SIG-M5 (cell line): ENCODE measurements around the gene PNPT1.

ENCODE experiments used
- DNase-seq: peaks from one replicate; lab custom pipeline; 2025; lab: John Stamatoyannopoulos, UW

The PNPT1 gene

DNA sequence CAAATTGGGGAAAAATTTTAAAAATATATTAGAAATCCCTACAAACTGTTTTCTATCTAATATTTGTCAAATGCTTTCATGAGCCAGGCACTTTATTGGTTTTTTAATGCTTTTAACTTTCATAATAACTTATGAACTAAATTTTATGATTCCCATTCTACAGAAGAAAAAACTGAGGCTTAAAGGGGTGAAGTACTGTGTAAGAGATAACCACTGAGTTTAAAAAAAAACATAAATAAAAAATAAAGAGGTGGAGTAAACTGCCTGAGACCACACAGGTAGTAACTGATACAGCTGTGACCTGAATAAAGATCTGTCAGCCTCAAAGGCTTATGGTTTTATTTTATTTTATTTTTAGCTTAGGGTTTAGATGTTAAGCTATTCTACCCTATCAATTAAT is 24.7 kb downstream of the PNPT1 start:
- no peak for DNase-seq

DNA sequence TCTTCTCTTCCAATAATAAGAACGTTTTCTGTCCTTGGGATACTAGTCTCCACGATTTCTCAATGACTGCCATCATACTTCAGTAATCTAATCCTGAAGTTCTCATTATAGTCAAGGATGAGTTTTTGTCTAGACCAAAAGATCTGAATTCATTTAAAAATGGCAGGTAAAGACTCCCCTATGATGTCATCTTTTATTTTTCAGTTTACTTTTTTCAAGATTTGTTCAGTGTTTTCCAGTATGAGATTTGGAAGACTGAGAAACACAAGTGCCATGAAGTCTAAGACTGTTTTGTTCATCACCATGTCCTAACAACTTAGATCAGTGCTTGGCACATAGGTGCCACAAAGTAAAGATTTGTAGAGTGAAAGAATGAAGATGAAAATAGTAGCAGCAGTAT is 40.4 kb downstream of the PNPT1 start:
- no peak for DNase-seq

DNA sequence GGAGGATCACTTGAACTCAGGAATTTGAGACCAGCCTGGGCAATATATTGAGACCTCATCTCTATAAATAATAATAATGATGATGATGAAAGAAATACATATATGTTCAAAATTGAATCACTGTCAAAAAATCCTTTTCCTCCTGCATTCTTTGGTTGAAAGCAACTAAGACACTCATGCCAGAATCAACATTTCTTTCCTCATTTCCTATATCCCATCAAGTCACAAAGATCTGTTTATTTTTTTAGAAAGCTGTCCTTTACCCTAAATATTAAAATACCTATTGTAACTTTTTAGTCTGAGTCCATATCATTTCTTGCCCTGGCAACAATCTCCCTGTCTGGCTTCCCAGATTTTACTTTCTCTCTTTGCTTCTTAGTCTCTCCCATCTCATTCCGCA is 44.4 kb downstream of the PNPT1 start:
- DNase-seq, result no peak

DNA sequence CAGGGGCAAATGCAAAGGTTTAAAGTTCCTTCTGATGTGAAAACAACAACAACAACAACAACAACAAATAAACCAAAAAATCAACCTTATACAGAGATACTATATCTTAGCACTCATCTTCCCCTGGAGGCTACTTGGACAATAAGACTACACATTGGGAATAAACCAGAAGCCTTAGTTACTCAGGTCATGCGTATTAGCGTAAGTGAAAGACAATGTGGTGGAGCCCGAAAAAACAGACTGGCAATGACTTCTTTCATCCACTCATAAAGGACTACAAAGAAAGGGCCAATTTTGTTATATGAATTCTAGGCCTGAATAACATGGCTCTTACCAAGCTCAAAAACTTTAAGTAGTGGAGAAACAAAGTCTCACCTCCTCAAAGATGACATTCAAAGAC is 56.8 kb downstream of the PNPT1 start:
- DNase-seq, result no peak

- no peak for DNase-seq
These were observed 64.7 kb downstream of the PNPT1 start for GRCh38 chr2:55628931-55629330.

DNA sequence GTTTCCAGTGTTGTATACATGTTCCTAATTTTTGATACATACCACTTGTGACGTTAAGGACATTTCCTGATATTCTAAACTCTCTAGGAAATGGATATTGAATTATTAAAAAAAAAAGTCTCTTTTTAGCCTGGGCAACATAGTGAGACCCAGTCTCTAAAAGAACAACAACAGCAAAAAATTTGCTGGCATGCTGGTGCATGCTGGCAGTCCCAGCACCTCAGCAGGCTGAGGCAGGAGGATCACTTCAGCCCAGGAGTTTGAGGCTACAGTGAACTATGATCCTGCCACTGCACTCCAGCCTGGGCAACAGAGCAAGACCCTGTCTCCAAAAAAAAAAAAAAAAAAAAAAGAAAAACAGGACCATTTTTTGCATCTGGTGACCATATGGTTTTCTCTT is 65.7 kb downstream of the PNPT1 start:
- DNase-seq, result no peak

DNA sequence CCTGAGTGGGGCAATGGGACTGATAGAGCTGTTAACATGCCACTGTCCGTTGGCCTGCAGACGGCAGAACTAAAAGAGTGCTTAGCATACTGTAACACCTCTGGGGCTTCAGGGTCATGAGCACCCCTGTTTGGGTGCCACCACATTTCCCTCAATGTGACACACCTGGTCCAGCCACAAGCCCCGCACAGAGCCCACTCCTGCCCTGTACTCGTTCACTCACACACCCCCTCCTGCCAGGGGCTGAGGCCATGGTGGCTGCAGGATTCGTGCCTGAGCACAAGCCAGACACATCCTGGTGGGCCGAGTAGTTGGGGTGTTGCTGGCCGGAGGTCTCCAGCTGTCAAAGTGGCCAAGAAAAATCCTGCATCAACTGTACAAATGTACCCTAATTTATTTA is 71.8 kb downstream of the PNPT1 start:
- no peak for DNase-seq

- DNase-seq, result no peak
These were observed 73.4 kb downstream of the PNPT1 start for GRCh38 chr2:55620123-55620779.

GRCh38 chr2:55618275-55619055 is 75.2 kb downstream of the PNPT1 start:
- DNase-seq, result no peak

GRCh38 chr2:55618025-55618274 is 75.7 kb downstream of the PNPT1 start:
- no peak for DNase-seq

DNA sequence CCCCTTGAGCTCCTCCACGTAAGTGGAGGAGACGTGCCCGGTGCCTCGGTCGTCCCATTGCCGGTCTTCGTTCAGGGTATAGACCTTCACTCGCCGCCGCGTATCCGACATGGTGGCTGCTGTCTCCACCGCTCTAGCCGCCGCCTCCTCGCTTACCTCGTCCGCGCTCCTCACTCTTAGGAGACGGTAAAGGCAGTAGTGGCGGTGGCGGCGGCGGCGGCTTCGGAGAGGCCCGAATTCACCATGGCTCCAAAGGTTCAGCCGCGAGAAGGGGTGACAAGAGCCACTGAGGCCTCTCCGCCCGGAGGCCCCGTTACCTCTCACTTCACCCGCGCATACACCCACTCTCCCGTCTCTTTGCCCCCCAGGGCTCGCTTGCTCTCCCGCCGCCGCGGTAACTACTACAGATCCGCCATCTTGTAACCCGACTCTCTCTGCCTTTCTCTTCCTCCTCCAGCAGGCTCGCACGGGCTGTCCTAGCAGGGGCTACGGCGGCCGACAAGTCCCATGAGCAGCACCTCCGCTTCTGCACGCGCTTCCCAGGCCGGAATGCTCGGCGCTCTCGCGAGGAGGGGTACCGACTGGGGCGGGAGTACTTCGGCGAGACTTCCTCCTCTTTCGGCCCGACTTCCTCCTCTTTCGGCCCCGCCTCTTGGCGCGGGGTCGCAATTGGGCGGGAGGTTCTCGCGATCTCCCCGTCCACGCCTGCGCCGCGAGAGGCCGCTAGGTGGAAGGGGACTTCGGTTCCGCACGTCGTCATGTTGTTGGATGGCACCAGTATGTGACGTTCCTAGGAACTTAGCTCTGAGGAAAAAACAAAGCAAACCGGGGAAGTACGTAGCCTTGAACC is 76.2 kb downstream of the PNPT1 start, which contains the start of gene PPP4R3B:
Gene PPP4R3B (minus strand): TSS at position 448 of the 850 bp plus-strand sequence. CDS start 337 bp downstream, at position 111.
- peak; percentile 97 for DNase-seq

- no peak for DNase-seq
These were observed 77.0 kb downstream of the PNPT1 start for GRCh38 chr2:55616551-55617174.

DNA sequence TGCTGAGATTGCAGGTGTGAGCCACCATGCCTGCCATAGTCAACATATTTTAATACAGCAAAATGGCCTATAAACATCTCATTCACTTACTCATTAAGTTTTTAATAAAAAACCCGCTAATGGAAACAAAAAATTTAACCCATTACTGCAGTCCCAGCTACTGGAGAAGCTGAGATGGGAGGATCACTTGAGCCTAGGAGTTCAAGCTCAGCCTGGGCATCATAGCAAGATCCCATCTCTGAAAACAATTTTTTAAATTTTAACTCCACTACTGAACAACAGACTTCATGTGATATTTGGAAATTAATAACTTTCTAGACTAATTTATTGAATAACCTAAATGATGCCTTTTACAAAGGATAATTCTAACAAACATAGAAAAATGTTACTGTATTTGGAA is 81.6 kb downstream of the PNPT1 start:
- DNase-seq, result no peak

DNA sequence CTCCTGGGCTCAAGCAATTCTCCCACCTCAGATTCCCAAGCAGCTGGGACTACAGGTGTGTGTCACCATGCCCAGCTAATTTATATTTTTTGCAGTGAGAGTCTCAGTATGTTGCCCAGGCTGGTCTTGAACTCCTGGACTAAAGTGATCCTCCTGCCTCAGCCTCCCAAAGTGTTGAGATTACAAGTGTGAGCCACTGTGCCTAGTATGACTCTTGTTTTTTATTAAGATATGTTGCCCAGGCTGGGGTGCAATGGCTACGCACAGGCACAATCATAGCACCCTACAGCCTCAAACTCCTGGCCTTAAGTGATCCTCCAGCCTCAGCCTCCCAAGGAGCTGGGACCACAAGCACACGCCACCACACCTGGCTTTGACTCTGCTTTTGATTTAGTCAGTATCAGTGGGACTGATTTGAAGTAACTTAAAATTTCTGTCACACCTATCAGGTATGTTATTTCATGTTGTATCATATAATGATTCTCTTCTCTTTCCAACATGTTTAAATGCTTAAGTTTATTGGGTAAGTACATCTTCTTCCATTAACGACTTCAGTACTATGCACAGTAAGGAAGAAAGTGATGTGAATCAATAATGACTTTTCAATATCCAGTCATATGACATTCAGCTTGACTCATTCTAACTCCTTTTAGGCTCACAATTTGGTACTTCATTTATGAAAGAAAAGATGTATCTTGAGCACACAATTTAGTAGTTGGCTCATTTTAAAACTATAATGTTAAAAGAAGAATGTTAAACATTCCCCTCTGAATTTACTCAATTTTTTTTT is 82.5 kb downstream of the PNPT1 start:
- no peak for DNase-seq

- no peak for DNase-seq
These were observed 83.6 kb downstream of the PNPT1 start for GRCh38 chr2:55609938-55610578.

DNA sequence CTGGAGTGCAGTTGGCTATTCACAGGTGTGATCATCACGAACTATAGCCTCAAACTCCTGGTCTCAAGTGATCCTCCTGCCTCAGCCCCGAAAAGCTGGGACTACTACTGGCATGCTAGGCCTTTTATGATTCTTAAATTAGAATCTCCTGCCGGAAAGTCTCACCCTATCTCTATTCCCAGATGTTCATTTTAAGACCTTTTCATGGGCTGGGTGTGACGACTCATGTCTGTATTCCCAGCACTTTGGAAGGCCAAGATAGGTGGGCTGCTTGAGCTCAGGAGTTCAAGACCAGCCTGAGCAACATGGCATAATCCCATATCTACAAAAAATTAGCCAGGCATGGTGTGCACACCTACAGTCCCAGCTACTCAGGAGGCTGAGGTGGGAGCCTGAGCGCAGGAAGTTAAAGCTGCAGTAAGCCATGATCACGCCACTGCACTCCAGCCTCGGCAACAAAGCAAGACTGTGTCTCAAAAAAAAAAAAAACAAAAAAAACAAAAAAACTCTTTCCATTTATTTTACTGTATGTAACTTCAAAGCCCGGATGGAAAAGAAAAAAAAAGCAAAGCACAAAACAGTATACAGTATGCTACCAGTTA is 84.3 kb downstream of the PNPT1 start:
- DNase-seq, result no peak

DNA sequence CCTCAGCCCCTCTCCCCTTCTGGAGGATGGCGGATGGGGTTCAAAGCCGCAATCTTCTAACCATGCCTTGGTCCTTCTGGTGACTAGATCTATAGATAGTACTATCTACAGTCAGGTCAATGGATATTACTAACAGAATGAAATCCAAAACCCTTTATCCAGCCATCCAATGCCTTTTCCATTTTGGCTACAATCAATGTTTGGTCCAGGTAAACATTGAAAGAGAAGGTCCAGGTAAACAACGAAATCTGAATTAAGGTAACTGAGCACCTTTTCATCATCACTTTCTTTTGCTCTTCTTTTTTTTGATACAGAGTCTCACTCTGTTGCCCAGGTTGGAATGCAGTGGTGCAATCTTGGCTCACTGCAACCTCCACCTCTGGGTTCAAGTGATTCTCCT is 85.9 kb downstream of the PNPT1 start:
- DNase-seq, result no peak

- no peak for DNase-seq
These were observed 89.5 kb downstream of the PNPT1 start for GRCh38 chr2:55604027-55604565.

- no peak for DNase-seq
These were observed 91.8 kb downstream of the PNPT1 start for GRCh38 chr2:55601849-55602248.

GRCh38 chr2:55598056-55598795 is 95.4 kb downstream of the PNPT1 start:
- no peak for DNase-seq
